CD4-positive, CD25-positive, alpha-beta regulatory T cell (primary cell): ENCODE data around the gene HMGCR. TPM values are rescaled to one million over a fixed set of nuclear protein-coding genes. Genes with fewer than 3 reads are reported as not detected.

Experiments used
- ATAC-seq, 2 donors: fragments of 150-1000 bp; cut with Tn5 transposase; one replicate each; pipeline ENCODE4 v1.10.0; 2021; ENCODE audit warnings: low read depth in 2 of 2, moderate number of reproducible peaks in 2 of 2, moderate library complexity in 1 of 2
- DNase-seq, 3 donors: peaks; one replicate each; pipeline versions ENCODE4 v3.0.0 to v3.0.0-alpha.2; 2012 to 2022; ENCODE audit warnings: mixed read lengths in 1 of 3
- H3K27ac ChIP-seq: one replicate; pipeline ENCODE4 v1.7.0; 2013; ENCODE audit warnings: mild to moderate bottlenecking, low read length; ENCODE audit not compliant: insufficient read depth, poor library complexity, severe bottlenecking
- H3K27me3 ChIP-seq: one replicate; pipeline ENCODE4 v1.7.0; 2013; ENCODE audit warnings: low read length; ENCODE audit not compliant: control insufficient read depth, insufficient read depth
- H3K36me3 ChIP-seq: one replicate; pipeline ENCODE4 v1.7.0; 2013; ENCODE audit warnings: mild to moderate bottlenecking, low read length, moderate library complexity; ENCODE audit not compliant: control insufficient read depth, insufficient read depth
- H3K4me1 ChIP-seq: 2 replicates; pipeline ENCODE4 v1.7.0; 2013; ENCODE audit warnings: mild to moderate bottlenecking, low read length; ENCODE audit not compliant: insufficient read depth, control insufficient read depth, poor library complexity, severe bottlenecking
- H3K4me3 ChIP-seq: one replicate; pipeline ENCODE4 v1.7.0; 2013; ENCODE audit warnings: low read depth, mild to moderate bottlenecking, low read length, moderate library complexity
- H3K9me3 ChIP-seq, 2 experiments: 1 replicate in 1 of 2; 2 replicates in 1 of 2; pipeline ENCODE4 v1.7.0; 2013; ENCODE audit warnings: low read length in 2 of 2, mild to moderate bottlenecking in 1 of 2, moderate library complexity in 1 of 2; ENCODE audit not compliant: control insufficient read depth in 2 of 2
- H3K27ac Mint-ChIP-seq, 3 donors: one replicate each; pipeline ENCODE4 v1.8.0; 2020 to 2022; ENCODE audit warnings: mild to moderate bottlenecking in 3 of 3, mixed read lengths in 3 of 3, moderate library complexity in 2 of 3
- H3K27me3 Mint-ChIP-seq: one replicate; pipeline ENCODE4 v1.8.0; 2022; ENCODE audit warnings: mild to moderate bottlenecking, mixed read lengths
- H3K36me3 Mint-ChIP-seq: one replicate; pipeline ENCODE4 v1.8.0; 2020; ENCODE audit warnings: mixed read lengths
- H3K4me1 Mint-ChIP-seq, 4 donors: one replicate each; pipeline ENCODE4 v1.8.0; 2020 to 2022; ENCODE audit warnings: mixed read lengths in 4 of 4, mild to moderate bottlenecking in 1 of 4
- H3K4me3 Mint-ChIP-seq, 4 donors: one replicate each; pipeline ENCODE4 v1.8.0; 2020 to 2022; ENCODE audit warnings: mild to moderate bottlenecking in 4 of 4, mixed read lengths in 4 of 4, moderate library complexity in 3 of 4
- H3K9me3 Mint-ChIP-seq, 7 donors: one replicate each; pipeline ENCODE4 v1.8.0; 2020 to 2022; ENCODE audit warnings: mixed read lengths in 7 of 7, mild to moderate bottlenecking in 3 of 7, moderate library complexity in 2 of 7
- polyA plus RNA-seq, 4 donors: library from polyadenylated mRNA; unstranded; fragments of 300-500 nt; fragmentation: Illumina TruSeq; gene quantifications; one replicate each; pipeline ENCODE4 v1.2.3, GENCODE V29; 2021
- total RNA-seq: library from RNA; stranded (reverse); gene quantifications from one replicate; pipeline ENCODE4 v1.2.3, GENCODE V29; 2022

HMGCR gene
- total and polyA plus RNA-seq, 5 donors from 2014 or later: 10.5 to 40.0 (median 13.4) TPM

DNA sequence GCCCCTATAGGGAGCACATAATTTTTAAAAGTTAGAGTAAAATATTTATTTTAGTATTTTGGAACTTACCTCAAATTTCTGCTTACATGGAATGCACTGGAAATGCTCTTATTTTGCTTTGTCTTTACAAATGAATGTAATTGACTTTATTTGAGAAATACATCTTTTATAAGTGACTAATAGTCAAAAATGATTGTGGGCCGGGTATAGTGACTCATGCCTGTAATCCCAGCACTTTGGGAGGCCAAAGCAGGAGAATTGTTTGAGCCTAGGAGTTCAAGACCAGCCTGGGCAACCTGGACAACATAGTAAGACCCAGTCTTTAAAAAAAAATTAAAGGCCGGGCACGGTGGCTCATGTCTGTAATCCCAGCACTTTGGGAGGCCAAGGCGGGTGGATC lies 5.8 kb downstream of the HMGCR start:
- H3K4me3 Mint-ChIP-seq: no peak overlapping the region
- no peaks in the 10 kb centered on the region for H3K27me3 Mint-ChIP-seq
- H3K4me1 Mint-ChIP-seq: peaks cover 23 to 40% (median 27%) of the 10 kb centered on the region in 4 donors
- no peaks in the 10 kb centered on the region for H3K27me3 ChIP-seq
- no peak for ATAC-seq
- peaks cover 9% of the 10 kb centered on the region for H3K4me1 ChIP-seq
- H3K36me3 Mint-ChIP-seq: peaks cover 16% of the 10 kb centered on the region
- no peak overlapping the region for H3K27ac ChIP-seq
- no peak overlapping the region for H3K4me3 ChIP-seq
- H3K9me3 Mint-ChIP-seq: no peaks in the 10 kb centered on the region
- H3K27ac Mint-ChIP-seq: no peak overlapping the region
- no peak for DNase-seq
- peaks cover 23% of the 10 kb centered on the region for H3K36me3 ChIP-seq
- no peaks in the 10 kb centered on the region for H3K9me3 ChIP-seq

DNA sequence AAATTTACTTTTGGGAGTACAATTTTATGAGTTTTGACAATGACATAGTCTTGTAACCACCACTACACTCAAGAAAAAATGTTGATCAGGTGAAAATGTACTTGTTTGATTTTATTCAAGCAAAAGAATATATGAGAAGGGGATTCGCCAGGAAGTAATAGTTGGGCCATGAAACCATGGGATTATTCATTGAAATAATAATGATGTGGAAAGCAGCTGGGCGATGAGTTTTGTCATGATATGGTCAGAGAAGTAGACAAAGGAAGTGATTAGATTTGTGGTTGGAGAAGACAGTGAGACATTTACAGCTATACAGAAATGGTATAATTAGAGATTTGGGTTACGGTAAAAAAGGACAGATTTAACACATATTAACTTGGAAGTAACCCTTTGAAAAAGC lies 11.2 kb downstream of the HMGCR start:
- H3K4me3 ChIP-seq: no peak overlapping the region
- H3K27ac ChIP-seq: no peak overlapping the region
- H3K27me3 ChIP-seq: no peaks in the 10 kb centered on the region
- no peak for ATAC-seq
- Mint-ChIP-seq H3K4me3 (no peak overlapping the region), H3K4me1 (peaks cover 0 to 9% (median 2%) of the 10 kb centered on the region in 4 donors), H3K36me3 (peaks cover 44% of the 10 kb centered on the region), H3K9me3 (no peaks in the 10 kb centered on the region), H3K27ac (peak overlapping the region in 1 of 3 donors; percentile 1), H3K27me3 (no peaks in the 10 kb centered on the region)
- peaks cover 64% of the 10 kb centered on the region for H3K36me3 ChIP-seq
- DNase-seq: no peak
- H3K9me3 ChIP-seq: no peaks in the 10 kb centered on the region
- H3K4me1 ChIP-seq: no peaks in the 10 kb centered on the region

DNA sequence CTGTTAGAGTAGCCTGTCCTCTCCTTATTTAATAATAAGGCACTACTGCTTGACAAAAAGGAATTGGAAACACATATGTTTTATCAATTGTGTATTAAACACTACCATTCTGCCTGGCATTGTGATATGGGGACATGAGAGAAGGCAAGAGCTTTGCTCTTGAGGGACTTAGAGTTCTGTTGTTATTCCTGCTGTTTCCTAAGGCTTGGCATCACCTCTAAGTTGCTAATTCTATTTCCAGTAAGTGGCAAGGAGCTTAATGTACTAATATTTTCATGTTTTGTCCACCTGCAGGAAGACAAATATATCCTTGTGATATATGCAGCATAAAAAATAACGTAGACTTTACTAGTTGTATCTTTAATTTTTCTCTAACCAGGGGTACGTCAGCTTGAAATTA lies 12.6 kb downstream of the HMGCR start:
- Mint-ChIP-seq H3K4me1 (peaks cover 0 to 9% (median 2%) of the 10 kb centered on the region in 4 donors), H3K27ac (no peak overlapping the region), H3K9me3 (no peaks in the 10 kb centered on the region), H3K27me3 (no peaks in the 10 kb centered on the region), H3K36me3 (peaks cover 47% of the 10 kb centered on the region), H3K4me3 (no peak overlapping the region)
- peaks cover 73% of the 10 kb centered on the region for H3K36me3 ChIP-seq
- H3K27ac ChIP-seq: no peak overlapping the region
- H3K27me3 ChIP-seq: no peaks in the 10 kb centered on the region
- H3K4me1 ChIP-seq: no peaks in the 10 kb centered on the region
- H3K9me3 ChIP-seq: no peaks in the 10 kb centered on the region
- DNase-seq: no peak
- H3K4me3 ChIP-seq: no peak overlapping the region
- ATAC-seq: no peak

DNA sequence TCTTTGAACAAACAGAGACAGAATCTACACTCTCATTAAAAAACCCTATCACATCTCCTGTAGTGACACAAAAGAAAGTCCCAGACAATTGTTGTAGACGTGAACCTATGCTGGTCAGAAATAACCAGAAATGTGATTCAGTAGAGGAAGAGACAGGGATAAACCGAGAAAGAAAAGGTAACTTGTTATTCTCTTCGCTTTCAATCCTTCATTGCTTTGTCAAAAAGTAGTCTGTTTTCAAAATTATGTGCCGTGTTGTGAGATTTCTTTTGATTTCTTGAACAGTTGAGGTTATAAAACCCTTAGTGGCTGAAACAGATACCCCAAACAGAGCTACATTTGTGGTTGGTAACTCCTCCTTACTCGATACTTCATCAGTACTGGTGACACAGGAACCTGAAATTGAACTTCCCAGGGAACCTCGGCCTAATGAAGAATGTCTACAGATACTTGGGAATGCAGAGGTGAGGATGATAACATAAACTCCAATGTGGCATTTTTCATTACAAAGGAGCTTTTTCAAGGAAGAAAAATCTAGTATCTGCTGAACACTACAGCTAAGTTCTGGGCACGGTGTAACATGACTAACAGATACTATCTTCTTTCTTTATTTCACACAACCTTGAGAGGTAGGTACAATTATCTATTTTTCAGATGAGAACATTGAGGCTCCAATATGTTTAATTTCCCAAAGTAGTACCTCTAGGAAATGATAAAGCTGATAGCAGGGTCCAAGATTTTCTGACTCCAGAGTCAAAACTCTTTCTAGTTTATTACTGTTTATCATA lies 14.3 kb downstream of the HMGCR start:
- Mint-ChIP-seq H3K27ac (peak overlapping the region in 2 of 3 donors; percentile 31 to 34), H3K4me3 (no peak overlapping the region), H3K9me3 (no peaks in the 10 kb centered on the region), H3K27me3 (no peaks in the 10 kb centered on the region), H3K4me1 (peaks cover 0 to 9% (median 2%) of the 10 kb centered on the region in 4 donors), H3K36me3 (peaks cover 46% of the 10 kb centered on the region)
- no peak overlapping the region for H3K27ac ChIP-seq
- ATAC-seq: no peak
- H3K36me3 ChIP-seq: peaks cover 82% of the 10 kb centered on the region
- no peaks in the 10 kb centered on the region for H3K9me3 ChIP-seq
- H3K27me3 ChIP-seq: no peaks in the 10 kb centered on the region
- H3K4me3 ChIP-seq: no peak overlapping the region
- no peaks in the 10 kb centered on the region for H3K4me1 ChIP-seq
- DNase-seq: peak in 1 of 3 donors; percentile 29

DNA sequence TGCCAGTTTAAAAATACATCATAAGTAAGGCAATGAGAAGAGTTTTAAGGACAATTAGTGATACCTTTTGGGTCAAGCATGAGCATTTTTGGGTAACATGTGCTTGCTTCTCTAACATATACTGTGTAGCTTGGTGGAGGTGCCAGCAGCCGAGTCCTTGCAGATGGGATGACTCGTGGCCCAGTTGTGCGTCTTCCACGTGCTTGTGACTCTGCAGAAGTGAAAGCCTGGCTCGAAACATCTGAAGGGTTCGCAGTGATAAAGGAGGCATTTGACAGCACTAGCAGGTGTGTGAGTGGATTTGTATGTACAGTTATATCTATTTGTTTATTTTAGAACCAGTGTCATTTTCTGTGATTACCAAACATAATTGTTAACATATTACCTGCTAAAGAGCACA lies 18.2 kb downstream of the HMGCR start:
- H3K27me3 ChIP-seq: no peaks in the 10 kb centered on the region
- H3K4me1 Mint-ChIP-seq: peaks cover 0 to 11% (median 2%) of the 10 kb centered on the region in 4 donors
- peaks cover 48% of the 10 kb centered on the region for H3K36me3 Mint-ChIP-seq
- H3K4me3 ChIP-seq: no peak overlapping the region
- ATAC-seq: no peak
- no peaks in the 10 kb centered on the region for H3K4me1 ChIP-seq
- no peaks in the 10 kb centered on the region for H3K27me3 Mint-ChIP-seq
- no peak overlapping the region for H3K27ac ChIP-seq
- no peaks in the 10 kb centered on the region for H3K9me3 Mint-ChIP-seq
- peaks cover 88% of the 10 kb centered on the region for H3K36me3 ChIP-seq
- H3K9me3 ChIP-seq: no peaks in the 10 kb centered on the region
- no peak overlapping the region for H3K4me3 Mint-ChIP-seq
- no peak overlapping the region for H3K27ac Mint-ChIP-seq
- no peak for DNase-seq

DNA sequence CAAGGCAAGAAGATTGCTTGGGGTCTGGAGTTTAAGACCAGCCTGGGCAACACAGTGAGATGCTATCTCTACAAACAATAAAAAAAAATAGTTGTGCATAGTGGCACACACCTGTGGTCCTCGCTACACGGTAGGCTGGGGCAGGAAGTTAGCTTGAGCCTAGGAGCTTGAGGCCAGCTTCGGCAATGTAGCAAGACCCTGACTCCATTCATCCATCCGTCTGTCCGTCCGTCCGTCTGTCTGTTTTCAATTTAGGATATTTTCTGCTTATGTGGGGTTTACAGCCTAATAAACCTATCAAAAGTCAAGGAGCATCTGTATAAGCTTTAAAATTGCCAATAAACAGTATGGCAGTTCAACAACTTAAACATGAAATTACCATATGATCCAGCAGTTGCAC lies 19.7 kb downstream of the HMGCR start:
- H3K27me3 ChIP-seq: no peaks in the 10 kb centered on the region
- H3K4me1 ChIP-seq: no peaks in the 10 kb centered on the region
- no peaks in the 10 kb centered on the region for H3K27me3 Mint-ChIP-seq
- peaks cover 85% of the 10 kb centered on the region for H3K36me3 ChIP-seq
- H3K36me3 Mint-ChIP-seq: peaks cover 41% of the 10 kb centered on the region
- no peaks in the 10 kb centered on the region for H3K9me3 Mint-ChIP-seq
- no peak overlapping the region for H3K27ac ChIP-seq
- DNase-seq (no peak), ATAC-seq (no peak)
- no peak overlapping the region for H3K27ac Mint-ChIP-seq
- H3K9me3 ChIP-seq: no peaks in the 10 kb centered on the region
- H3K4me3 Mint-ChIP-seq: no peak overlapping the region
- H3K4me3 ChIP-seq: no peak overlapping the region
- peaks cover 0 to 5% (median 0%) of the 10 kb centered on the region in 4 donors for H3K4me1 Mint-ChIP-seq

DNA sequence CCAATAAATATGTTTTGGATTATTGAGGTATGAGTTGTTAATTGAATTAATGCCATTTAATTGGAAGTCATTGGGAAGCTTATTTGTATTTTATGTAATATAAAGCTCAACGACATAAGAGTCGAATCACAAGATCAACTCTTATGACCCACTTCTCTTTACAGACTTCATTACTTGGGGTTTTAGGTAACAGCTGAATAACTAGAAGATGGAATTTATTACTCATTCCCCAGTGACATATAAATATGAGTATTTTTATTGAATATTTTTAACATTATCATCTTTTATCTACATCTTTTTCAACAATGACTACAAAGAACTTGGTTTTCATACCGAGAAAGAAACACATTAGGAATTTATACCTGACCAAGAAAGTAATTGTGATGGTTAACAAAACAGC lies 21.1 kb downstream of the HMGCR start:
- DNase-seq (no peak), ATAC-seq (no peak)
- H3K9me3 Mint-ChIP-seq: no peaks in the 10 kb centered on the region
- H3K27me3 ChIP-seq: no peaks in the 10 kb centered on the region
- no peak overlapping the region for H3K4me3 ChIP-seq
- peaks cover 47% of the 10 kb centered on the region for H3K36me3 Mint-ChIP-seq
- H3K27me3 Mint-ChIP-seq: no peaks in the 10 kb centered on the region
- H3K4me1 Mint-ChIP-seq: peaks cover 0 to 5% (median 0%) of the 10 kb centered on the region in 4 donors
- no peaks in the 10 kb centered on the region for H3K4me1 ChIP-seq
- H3K9me3 ChIP-seq: no peaks in the 10 kb centered on the region
- H3K36me3 ChIP-seq: peaks cover 79% of the 10 kb centered on the region
- no peak overlapping the region for H3K27ac ChIP-seq
- H3K27ac Mint-ChIP-seq: no peak overlapping the region
- H3K4me3 Mint-ChIP-seq: no peak overlapping the region

DNA sequence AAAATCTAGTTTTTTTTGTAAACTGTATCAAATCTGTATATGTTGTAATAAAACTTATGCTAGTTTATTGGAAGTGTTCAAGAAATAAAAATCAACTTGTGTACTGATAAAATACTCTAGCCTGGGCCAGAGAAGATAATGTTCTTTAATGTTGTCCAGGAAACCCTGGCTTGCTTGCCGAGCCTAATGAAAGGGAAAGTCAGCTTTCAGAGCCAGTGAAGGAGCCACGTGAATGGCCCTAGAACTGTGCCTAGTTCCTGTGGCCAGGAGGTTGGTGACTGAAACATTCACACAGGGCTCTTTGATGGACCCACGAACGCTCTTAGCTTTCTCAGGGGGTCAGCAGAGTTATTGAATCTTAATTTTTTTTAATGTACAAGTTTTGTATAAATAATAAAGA lies 24.3 kb downstream of the HMGCR start:
- no peak overlapping the region for H3K4me3 Mint-ChIP-seq
- Histone ChIP-seq H3K9me3 (no peaks in the 10 kb centered on the region), H3K4me1 (no peaks in the 10 kb centered on the region), H3K4me3 (no peak overlapping the region), H3K27ac (no peak overlapping the region), H3K36me3 (peaks cover 53% of the 10 kb centered on the region), H3K27me3 (no peaks in the 10 kb centered on the region)
- H3K27me3 Mint-ChIP-seq: no peaks in the 10 kb centered on the region
- H3K4me1 Mint-ChIP-seq: peaks cover 0 to 8% (median 3%) of the 10 kb centered on the region in 4 donors
- no peak for ATAC-seq
- no peak for DNase-seq
- no peak overlapping the region for H3K27ac Mint-ChIP-seq
- H3K36me3 Mint-ChIP-seq: peaks cover 36% of the 10 kb centered on the region
- peaks cover 0 to 2% (median 0%) of the 10 kb centered on the region in 7 donors for H3K9me3 Mint-ChIP-seq
